AG08395 (cell line): Measurements from ENCODE around the gene MMADHC.

ENCODE experiments used
- DNase-seq: peaks from one replicate; pipeline ENCODE4 v3.0.0; 2012; ENCODE audit warnings: mixed read lengths, low spot score

MMADHC gene

DNA sequence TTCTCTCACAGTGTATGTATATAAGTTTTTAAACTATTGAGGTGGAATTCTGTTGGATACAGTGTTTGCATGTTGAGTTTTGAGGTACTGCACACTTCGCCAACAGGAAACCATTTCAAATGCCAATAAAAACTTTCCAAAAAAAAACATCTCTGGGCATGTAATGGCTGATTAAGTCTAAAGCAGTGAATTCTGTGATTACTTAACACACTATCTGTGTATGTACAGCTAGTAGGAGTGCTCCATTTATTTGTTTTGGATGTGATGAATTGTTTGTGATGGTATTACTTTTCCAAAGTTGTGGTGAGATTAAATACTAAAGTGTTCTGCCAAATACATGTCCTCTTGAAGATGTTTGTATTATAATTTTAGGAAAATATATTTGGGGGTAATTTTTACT, 31.1 kb downstream of the MMADHC start:
- DNase-seq: no peak

- DNase-seq: no peak
Measured at GRCh38 chr2:149552830-149553229, 34.7 kb downstream of the MMADHC start.

DNA sequence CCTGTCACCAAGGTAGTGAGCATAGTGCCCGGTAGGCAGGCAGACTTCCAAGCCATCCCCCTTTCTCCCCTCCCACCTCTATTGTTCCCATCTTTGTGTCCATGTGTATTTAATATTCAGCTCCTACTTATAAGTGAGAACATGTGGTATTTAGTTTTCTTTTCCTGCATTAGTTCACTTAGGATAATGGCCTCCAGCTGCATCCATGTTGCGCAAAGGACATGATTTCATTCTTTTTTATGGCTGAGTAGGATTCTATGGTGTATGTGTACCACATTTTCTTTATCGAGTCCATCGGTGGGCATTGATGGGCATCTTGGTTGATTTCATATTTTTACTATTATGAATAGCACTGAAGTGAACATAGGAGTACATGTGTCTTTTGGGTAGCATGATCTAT, 35.3 kb downstream of the MMADHC start:
- no peak for DNase-seq

GRCh38 chr2:149544692-149545091, 42.9 kb downstream of the MMADHC start:
- no peak for DNase-seq

GRCh38 chr2:149543845-149544244, 43.7 kb downstream of the MMADHC start:
- DNase-seq: no peak

DNA sequence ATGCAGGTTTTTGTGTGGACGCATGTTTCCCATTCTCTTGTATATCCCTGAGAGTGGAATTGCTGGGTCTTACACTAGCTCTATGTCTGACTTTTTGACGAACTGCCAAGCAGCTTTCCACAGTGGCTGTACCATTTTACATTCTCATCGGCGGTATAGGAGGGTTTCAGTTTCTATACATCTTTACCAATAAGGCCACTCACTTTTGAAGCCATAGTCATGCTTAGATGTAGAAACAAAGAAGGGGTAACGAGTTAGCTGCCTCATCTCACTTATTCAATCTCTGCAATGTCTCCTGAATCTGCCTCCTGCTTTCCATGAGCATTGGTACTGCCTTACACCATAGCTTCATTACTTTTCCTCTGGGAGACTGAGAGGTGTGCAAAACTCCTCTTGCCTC, 47.4 kb downstream of the MMADHC start:
- no peak for DNase-seq

- DNase-seq: no peak
Measured at GRCh38 chr2:149538138-149538833, 49.3 kb downstream of the MMADHC start.

GRCh38 chr2:149537092-149537726, 50.4 kb downstream of the MMADHC start:
- no peak for DNase-seq

DNA sequence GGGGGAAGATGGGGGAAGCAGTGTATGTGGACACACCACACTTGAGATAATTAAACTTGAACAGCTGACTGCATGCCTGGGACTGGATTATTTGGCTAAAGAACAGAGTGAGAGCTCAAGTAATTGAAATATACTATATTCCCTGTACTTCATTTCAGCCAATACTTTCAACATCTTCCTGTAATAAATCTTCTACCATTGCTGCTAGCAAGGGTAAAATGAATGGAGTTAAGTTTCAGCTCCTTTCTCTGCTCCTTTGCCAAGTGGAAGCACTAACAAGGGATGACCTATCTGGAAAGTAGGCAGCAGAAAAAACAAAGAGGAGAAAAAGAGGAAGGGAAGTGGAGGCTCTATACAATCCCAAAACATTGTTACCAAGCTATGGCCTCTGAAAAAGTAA, 50.9 kb downstream of the MMADHC start:
- DNase-seq: no peak

DNA sequence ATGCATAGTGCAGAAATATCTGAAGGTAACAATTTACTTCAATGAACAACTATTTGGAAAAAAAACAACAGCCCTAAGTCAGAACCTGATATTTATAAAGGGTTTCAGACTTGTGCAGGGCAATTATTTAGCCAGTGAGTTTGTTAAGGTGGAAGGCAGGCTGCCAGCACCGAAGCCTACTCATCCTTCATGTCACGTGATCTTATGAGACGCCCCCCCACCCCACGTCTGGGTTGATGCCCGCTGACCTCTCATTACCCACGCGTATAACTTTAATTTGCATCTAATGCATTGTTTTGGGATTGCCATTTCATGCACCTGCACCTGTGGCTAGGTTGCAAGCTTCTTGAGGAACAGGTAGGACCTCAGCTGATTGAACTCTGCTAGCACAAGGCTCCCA, 52.9 kb downstream of the MMADHC start:
- no peak for DNase-seq

DNA sequence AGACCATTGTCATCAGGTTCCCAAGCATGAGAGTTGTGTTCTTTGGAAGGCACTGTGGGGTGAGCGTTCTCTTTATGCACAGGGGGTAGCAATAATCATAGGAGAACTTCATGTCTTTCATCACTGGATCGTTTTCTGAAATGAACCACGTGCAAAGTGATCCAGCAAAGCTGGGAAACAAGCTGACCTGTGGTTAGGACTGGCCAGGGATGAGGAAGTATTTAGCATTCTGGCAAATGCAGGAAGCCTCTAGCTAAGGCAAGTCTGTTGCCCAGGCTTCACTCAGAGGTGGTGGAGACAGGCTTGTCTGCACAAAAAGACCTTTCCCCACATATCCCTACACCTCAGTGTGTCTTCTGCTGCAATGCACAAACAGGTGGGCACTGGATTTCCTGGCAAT, 58.6 kb downstream of the MMADHC start:
- no peak for DNase-seq

DNA sequence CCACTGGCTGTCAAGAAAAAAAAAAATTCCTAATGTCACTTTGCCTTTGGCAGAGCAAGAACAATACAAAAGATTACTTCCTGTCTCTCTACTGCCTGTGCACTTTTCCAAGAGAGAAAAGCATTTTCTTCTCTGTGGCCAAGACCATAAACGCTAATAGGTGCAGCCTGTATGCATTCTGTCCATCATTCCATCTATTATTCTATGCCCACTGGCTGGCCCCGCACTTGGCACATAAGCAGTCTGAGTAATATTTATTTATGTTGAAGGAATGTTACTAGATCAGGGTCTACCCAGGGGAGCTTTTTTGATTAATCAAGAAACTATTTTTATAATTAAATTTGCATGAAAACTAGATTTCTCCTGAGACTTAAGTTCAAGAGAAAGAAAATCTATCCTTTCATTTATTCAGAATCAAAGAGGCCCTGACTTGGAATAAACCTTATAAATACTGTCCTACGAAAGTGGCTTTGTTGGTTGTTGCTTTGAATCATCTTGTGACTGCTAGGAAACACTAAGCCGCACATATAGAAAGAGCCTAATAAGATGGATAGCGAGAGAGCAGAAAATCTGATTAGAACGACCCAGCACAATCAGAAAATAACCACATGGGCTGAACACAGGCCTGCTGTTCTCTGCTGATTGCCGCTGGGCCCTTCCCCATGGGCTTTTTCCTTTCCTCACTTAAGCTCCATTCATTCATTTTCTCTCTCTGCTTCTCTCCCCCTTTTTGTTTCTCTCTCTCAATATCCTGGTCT, 59.4 kb downstream of the MMADHC start:
- no peak for DNase-seq

GRCh38 chr2:149526689-149527088, 60.9 kb downstream of the MMADHC start:
- no peak for DNase-seq

GRCh38 chr2:149525323-149525722, 62.3 kb downstream of the MMADHC start:
- DNase-seq: no peak
